Endothelial cell of umbilical vein (primary cell): ENCODE results near the gene TEDC2. TPM values are rescaled to one million over a fixed set of nuclear protein-coding genes. Genes with fewer than 3 reads are reported as not detected.

Source experiments
- BruUV-seq: library from RNA; stranded (reverse); fragments of 400-500 nt; replicated peaks from 2 replicates; lab custom pipeline; 2021; lab: Mats Ljungman, UMichigan
- CTCF ChIA-PET: fragments of 300-600, 350-600 bp; sonication (Branson Sonifier 250); formaldehyde crosslinking; loops from one replicate; lab custom pipeline; 2021; ENCODE audit warnings: antibody characterized with exemption, inconsistent platforms; lab: Charles Lee
- POLR2A ChIA-PET: fragments of 300-600, 350-600 bp; sonication (Branson Sonifier 250); formaldehyde crosslinking; loops from one replicate; lab custom pipeline; 2021; ENCODE audit warnings: antibody characterized with exemption, inconsistent platforms; lab: Charles Lee
- DNase-seq: peaks from one replicate; pipeline ENCODE4 v3.0.0-alpha.2; 2011; ENCODE audit warnings: low read depth, low spot score
- FAIRE-seq: peaks from 2 replicates; lab custom pipeline; 2011; peaks lifted over from hg19 to GRCh38; lab: Jason Lieb, UNC
- H2AFZ ChIP-seq: 2 replicates; pipeline ENCODE4 v1.6.0; 2012; ENCODE audit warnings: low read depth, low read length, control low read depth, inconsistent platforms
- H3K27ac ChIP-seq: 2 replicates; pipeline ENCODE4 v1.5.1; 2011; ENCODE audit warnings: low read depth, mild to moderate bottlenecking, control low read depth, low read length, moderate library complexity; ENCODE audit not compliant: insufficient read depth
- H3K27me3 ChIP-seq, 2 experiments: 2 replicates each; pipeline versions ENCODE4 v1.6.0 to v1.6.1; 2011; ENCODE audit warnings: low read length in 2 of 2, mixed read lengths in 1 of 2; ENCODE audit not compliant: control insufficient read depth in 2 of 2, insufficient read depth in 2 of 2
- H3K36me3 ChIP-seq, 2 experiments: 2 replicates in 1 of 2; 3 replicates in 1 of 2; pipeline ENCODE4 v1.5.1; 2011; ENCODE audit warnings: low read length in 2 of 2, mild to moderate bottlenecking in 1 of 2, moderate library complexity in 1 of 2; ENCODE audit not compliant: control insufficient read depth in 2 of 2, insufficient read depth in 2 of 2; ENCODE audit errors: extremely low read depth in 1 of 2
- H3K4me1 ChIP-seq: 3 replicates; pipeline ENCODE4 v1.5.1; 2011; ENCODE audit warnings: mild to moderate bottlenecking, low read length; ENCODE audit not compliant: control insufficient read depth, insufficient read depth; ENCODE audit errors: extremely low read depth
- H3K4me2 ChIP-seq: 2 replicates; pipeline ENCODE4 v1.6.1; 2011; ENCODE audit warnings: low read length, control low read depth, mixed read lengths; ENCODE audit not compliant: insufficient read depth
- H3K4me3 ChIP-seq, 3 experiments: fragments of 200-600 bp in 1 of 3; sonication (generic), shearing (Covaris generic) in 1 of 3; replicated peaks in 1 of 3; 2 replicates each; pipeline ENCODE4 v1.5.1; 2011 to 2016; ENCODE audit warnings: control low read depth in 3 of 3, low read length in 3 of 3, mild to moderate bottlenecking in 2 of 3, inconsistent platforms in 1 of 3, low read depth in 1 of 3, moderate library complexity in 1 of 3; ENCODE audit not compliant: insufficient read depth in 1 of 3
- H3K79me2 ChIP-seq: 2 replicates; pipeline ENCODE4 v1.6.0; 2012; ENCODE audit warnings: low read length, inconsistent platforms; ENCODE audit not compliant: control insufficient read depth, insufficient read depth
- H3K9ac ChIP-seq: replicated peaks from 2 replicates; pipeline ENCODE3; 2011; ENCODE audit warnings: low read length, control low read depth; ENCODE audit not compliant: insufficient read depth; ENCODE audit errors: extremely low read depth
- H3K9me1 ChIP-seq: replicated peaks from 3 replicates; pipeline ENCODE4 v1.6.0; 2011; ENCODE audit warnings: mild to moderate bottlenecking, low read length; ENCODE audit not compliant: control insufficient read depth, insufficient read depth; ENCODE audit errors: extremely low read depth
- H3K9me3 ChIP-seq: replicated peaks from 2 replicates; pipeline ENCODE4 v1.5.1; 2012; ENCODE audit warnings: low read length, inconsistent platforms; ENCODE audit not compliant: control insufficient read depth, insufficient read depth
- H4K20me1 ChIP-seq: replicated peaks from 2 replicates; pipeline ENCODE3; 2011; ENCODE audit warnings: mild to moderate bottlenecking, low read length; ENCODE audit not compliant: control insufficient read depth, insufficient read depth; ENCODE audit errors: extremely low read depth
- CTCF ChIP-seq, 2 donors: IDR thresholded peaks; 1 replicate in 1 of 2; 2 replicates in 1 of 2; pipeline ENCODE4 v1.5.1; 2011; ENCODE audit warnings: low read length in 2 of 2, mild to moderate bottlenecking in 2 of 2, moderate library complexity in 2 of 2, control low read depth in 1 of 2, inconsistent platforms in 1 of 2, low read depth in 1 of 2; ENCODE audit not compliant: insufficient read depth in 1 of 2; ENCODE audit errors: extremely low read depth in 1 of 2
- GATA2 ChIP-seq: IDR thresholded peaks from 2 replicates; pipeline ENCODE4 v1.7.0; 2011; ENCODE audit warnings: low read depth, mild to moderate bottlenecking, moderate library complexity, mixed read lengths, low read length; ENCODE audit not compliant: insufficient read length, insufficient read depth
- JUN ChIP-seq: IDR thresholded peaks from 2 replicates; pipeline ENCODE4 v1.6.1; 2011; ENCODE audit warnings: borderline replicate concordance, low read depth; ENCODE audit not compliant: insufficient read length, insufficient read depth
- MAX ChIP-seq: IDR thresholded peaks from 2 replicates; pipeline ENCODE4 v1.6.1; 2011; ENCODE audit not compliant: insufficient read depth, insufficient read length
- MYC ChIP-seq: IDR thresholded peaks from one replicate; pipeline ENCODE4 v1.6.1; 2011; ENCODE audit warnings: mild to moderate bottlenecking, low read depth, low read length
- POLR2AphosphoS5 ChIP-seq: IDR thresholded peaks from 2 replicates; pipeline ENCODE4 v1.6.1; 2012; ENCODE audit warnings: low read depth, mild to moderate bottlenecking, control low read depth, low read length, moderate library complexity; ENCODE audit not compliant: insufficient read depth
- dilution Hi-C: fragments of 300-500 bp; cut with MboI; formaldehyde crosslinking; loops from one replicate; pipeline ENCODE4 v1.15.0; 2019; ENCODE audit warnings: low sequenced_read_pairs; ENCODE audit not compliant: extremely low pct_ligation_motif_present
- intact Hi-C: fragments of 100-400 bp; cut with micrococcal nuclease; formaldehyde crosslinking; loops from one replicate; pipeline ENCODE4 v1.10.0; 2022
- polyA plus RNA-seq, 4 experiments: library from polyadenylated mRNA; depleted of rRNA in 3 of 4; stranded (reverse) in 3 of 4; unstranded in 1 of 4; fragments of >200 nt; gene quantifications; 2 replicates each; pipeline versions ENCODE4 v1.2.1 to v1.2.3, GENCODE V29; 2011 to 2012; ENCODE audit warnings: missing spikeins in 1 of 4
- total RNA-seq: library from RNA; stranded (reverse); gene quantifications from 2 replicates; pipeline ENCODE4 v1.2.3, GENCODE V29; 2021

Gene TEDC2
- total and polyA plus RNA-seq, 2 donors (not counting 3 experiments of a cell fraction or from before 2014, with no cell fraction given), result 7.6 to 12.7 TPM

DNA sequence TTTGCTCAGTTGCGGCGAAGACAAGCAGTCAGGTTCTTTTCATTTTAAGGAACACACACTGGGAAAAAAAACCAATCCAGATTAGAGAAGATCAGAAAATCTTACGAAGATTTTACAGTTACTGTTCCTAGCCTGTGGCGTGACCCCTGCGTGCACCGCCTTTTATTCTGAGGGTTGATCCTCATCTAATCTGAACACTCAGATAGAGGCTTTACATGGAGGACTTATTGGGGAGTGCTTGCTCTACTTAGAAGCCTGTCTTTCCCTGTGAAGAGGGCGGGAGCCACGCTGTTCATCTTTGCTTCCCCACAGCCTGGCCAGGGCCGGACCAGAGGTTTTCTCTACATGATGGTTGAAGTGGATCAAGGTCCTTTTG is 16.4 kb downstream of the TEDC2 start:
- TF ChIP-seq GATA2 (no peak), POLR2AphosphoS5 (no peak), MYC (no peak), CTCF (IDR thresholded peaks at IDR 0.05; ENCODE audit: extremely low read depth in 1 of 2, insufficient read depth in 1 of 2, low read depth in 1 of 2, low read length in 2 of 2) (no peak), MAX (no peak), JUN (no peak)
- Histone ChIP-seq H3K4me1 (peaks cover 10% of the 10 kb centered on the region), H3K4me3 (no peak overlapping the region), H3K36me3 (no peaks in the 10 kb centered on the region), H3K4me2 (no peak overlapping the region), H3K9me3 (no peaks in the 10 kb centered on the region), H3K27ac (no peak overlapping the region), H2AFZ (no peak overlapping the region), H3K9me1 (no peaks in the 10 kb centered on the region), H3K9ac (no peak overlapping the region), H3K27me3 (peaks cover 5 to 7% of the 10 kb centered on the region in 2 experiments), H4K20me1 (no peaks in the 10 kb centered on the region), H3K79me2 (peaks cover 9% of the 10 kb centered on the region)
- dilution Hi-C loops (no loop called here), intact Hi-C loops (no loop called here)
- no peak for FAIRE-seq
- ChIA-PET CTCF (interaction anchor here (2.8 kb wide), 1 partner anchor 25 kb away, joined by 10 read pairs; no protein-coding TSS in a partner anchor), POLR2A (no interaction called here)
- BruUV-seq, result no TSS peak
- DNase-seq, result no peak
